BLaER1 (cell line): ENCODE measurements around the gene DCAF16.

Experiments used
- H3K27ac ChIP-seq: shearing (Covaris generic); formaldehyde crosslinking; 2 replicates; pipeline ENCODE4 v1.8.1; 2022
- H3K27me3 ChIP-seq: shearing (Covaris generic); formaldehyde crosslinking; 2 replicates; pipeline ENCODE4 v1.8.1; 2022
- H3K36me3 ChIP-seq: shearing (Covaris generic); formaldehyde crosslinking; 2 replicates; pipeline ENCODE4 v1.8.1; 2022
- H3K4me1 ChIP-seq: shearing (Covaris generic); formaldehyde crosslinking; 2 replicates; pipeline ENCODE4 v1.8.1; 2022
- H3K4me2 ChIP-seq: shearing (Covaris generic); formaldehyde crosslinking; 2 replicates; pipeline ENCODE4 v1.8.1; 2022
- H3K4me3 ChIP-seq: shearing (Covaris generic); formaldehyde crosslinking; 2 replicates; pipeline ENCODE4 v1.8.1; 2022
- H3K9ac ChIP-seq: shearing (Covaris generic); formaldehyde crosslinking; 2 replicates; pipeline ENCODE4 v1.8.1; 2022
- H3K9me3 ChIP-seq: shearing (Covaris generic); formaldehyde crosslinking; 2 replicates; pipeline ENCODE4 v1.8.1; 2022
- H4K20me1 ChIP-seq: shearing (Covaris generic); formaldehyde crosslinking; 2 replicates; pipeline ENCODE4 v1.8.1; 2022
- Cebpa-rat ChIP-seq: shearing (Covaris generic); IDR thresholded peaks from 2 replicates; pipeline ENCODE4 v1.8.1; 2022

The DCAF16 gene

GRCh38 chr4:17753646-17754045 is 56.9 kb downstream of the DCAF16 start:
- Histone ChIP-seq H3K9ac (no peak overlapping the region), H3K36me3 (no peaks in the 10 kb centered on the region), H3K4me1 (no peaks in the 10 kb centered on the region), H3K27me3 (no peaks in the 10 kb centered on the region), H3K27ac (no peak overlapping the region), H3K9me3 (no peaks in the 10 kb centered on the region), H4K20me1 (no peaks in the 10 kb centered on the region), H3K4me2 (no peak overlapping the region), H3K4me3 (no peak overlapping the region)
- TF ChIP-seq Cebpa-rat: no peak
